M059J (cell line): ENCODE data around the gene CCDC89. TPM values are rescaled to one million over a fixed set of nuclear protein-coding genes. Genes with fewer than 3 reads are reported as not detected.
"Not testable (repeated sequence)": the region's sequence is repeated elsewhere in the genome, so short reads cannot be mapped to it uniquely, and the experiment has no call there.

Experiments used
- DNase-seq: peaks from one replicate; pipeline ENCODE4 v3.0.0-alpha.2; 2012; ENCODE audit warnings: low read depth
- total RNA-seq: library from RNA; depleted of rRNA; stranded (reverse); fragments of >200 nt; shearing (Covaris generic); gene quantifications from 2 replicates; pipeline ENCODE4 v1.2.3, GENCODE V29; 2014; rRNA removed

The CCDC89 gene
- total RNA-seq, 1 experiment from 2014 or later: 3.0 TPM

DNA sequence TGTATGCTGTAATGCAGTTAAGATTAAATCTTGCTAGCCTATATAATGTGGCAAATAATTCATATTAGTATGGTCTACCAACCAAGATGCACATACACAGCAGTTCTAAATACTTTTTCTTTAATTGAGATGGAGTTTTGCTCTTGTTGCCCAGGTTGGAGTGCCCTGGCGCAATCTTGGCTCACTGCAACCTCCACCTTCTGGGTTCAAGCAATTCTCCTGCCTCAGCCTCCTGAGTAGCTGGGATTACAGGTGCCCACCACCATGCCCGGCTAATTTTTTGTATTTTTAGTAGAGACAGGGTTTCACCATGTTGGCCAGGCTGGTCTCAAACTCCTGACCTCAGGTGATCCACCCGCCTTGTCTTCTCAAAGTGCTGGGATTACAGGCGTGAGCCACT, 31.7 kb downstream of the CCDC89 start:
- not testable (repeated sequence) for DNase-seq

DNA sequence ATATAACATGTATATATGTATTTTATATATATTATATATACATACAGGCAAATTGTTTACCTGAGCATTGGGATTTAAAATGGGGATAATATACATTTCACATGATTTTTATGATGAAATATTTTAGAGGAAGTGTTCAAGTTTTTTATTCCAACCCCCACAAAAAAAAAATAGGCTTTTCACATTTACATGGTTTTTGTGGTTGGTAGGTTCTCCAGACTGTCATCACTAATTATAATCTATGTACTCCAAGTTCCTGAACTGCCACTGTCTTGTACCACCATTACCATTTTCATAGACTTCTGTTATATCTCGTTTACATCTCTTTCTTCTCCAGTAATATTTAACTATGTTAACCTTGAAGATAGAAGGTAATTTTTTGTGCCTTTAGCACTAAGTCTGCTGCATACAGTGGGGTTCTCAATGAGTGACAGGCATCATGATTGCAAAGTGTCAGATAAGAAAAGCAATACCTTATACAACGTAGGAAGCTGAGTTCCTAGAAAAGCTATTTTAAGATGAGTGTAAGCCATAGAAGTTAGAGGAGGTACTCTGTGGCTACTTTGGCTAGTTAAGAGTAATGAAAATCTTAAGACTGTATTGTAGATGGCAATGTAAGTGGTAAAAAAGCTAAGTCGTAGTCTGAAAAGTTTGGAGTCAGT, 33.1 kb downstream of the CCDC89 start:
- DNase-seq: no peak

DNA sequence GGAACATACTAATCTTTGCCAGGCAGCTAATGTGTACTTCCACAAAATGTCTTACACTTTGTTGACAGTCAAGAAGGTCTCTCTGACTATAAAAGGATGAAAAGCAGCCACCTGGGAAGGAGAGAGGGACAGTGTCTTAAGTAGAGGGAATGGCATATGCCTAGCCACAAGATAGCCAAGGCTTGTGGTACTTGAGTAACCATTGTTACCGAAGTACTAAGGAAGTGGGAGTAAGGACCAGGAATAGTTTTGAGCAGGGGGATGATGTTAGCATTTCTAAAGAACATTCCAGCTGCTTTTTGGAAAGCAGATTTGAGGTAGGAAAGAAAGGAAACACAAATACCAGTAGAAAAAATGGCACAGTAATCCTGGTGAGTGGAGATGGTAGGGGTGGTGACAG, 34.9 kb downstream of the CCDC89 start:
- DNase-seq: no peak

DNA sequence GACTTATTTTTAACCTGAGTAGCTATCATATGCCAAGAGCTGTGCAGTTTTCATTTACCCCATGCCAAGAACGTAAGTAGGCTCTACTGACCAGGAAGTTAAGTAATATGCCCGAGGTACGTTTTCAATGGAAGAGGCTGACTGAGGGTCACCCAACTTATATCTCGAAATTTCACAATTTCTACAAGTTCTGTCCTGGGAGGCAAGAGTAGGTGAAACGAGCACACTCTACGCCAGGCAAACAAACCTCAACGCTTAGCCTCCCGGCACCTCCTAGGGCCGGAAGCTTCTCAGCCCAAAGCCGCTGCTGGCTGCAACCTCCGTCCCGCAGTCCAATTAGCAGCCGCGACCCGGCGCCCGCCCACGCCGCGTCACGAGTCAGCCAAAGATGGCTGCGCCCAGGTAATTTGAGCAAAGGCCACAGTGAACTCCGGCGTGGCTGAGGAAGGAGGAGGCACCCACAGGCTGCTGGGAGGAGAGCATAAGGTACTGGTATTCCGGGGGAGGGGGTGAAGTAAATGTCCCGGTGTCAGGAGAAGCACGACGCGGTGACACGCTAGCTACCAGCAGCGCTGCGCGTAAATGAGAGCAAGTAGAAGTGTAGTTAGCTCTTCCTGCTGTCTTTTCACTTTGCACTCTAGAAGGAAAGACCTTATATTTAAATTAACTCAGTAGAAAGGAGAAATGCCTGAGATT, 38.2 kb downstream of the CCDC89 start, which contains the start of gene TMEM126A:
Gene TMEM126A, plus strand, starts transcription at position 364 of the 696 bp plus-strand sequence. CDS start 2,289 bp downstream, outside the sequence.
- peak; percentile 86 for DNase-seq

DNA sequence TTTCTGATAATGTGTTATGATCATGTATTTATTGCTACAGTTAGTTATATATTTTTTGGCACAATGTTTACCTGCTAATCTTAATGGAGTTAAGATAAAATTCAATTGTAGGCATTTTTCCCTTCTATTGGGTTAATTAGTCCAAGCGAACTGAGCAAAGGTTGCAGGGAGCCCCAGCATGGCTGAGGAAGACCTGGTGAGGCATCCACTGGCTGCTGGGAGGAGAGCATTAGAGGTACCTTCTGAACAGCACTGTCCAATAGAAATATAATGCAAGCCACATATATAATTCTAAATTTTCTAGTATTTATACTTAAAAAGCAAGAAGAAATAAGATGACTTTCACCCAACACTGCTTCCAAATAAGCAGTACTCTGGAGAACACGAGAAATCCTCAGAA, 38.9 kb downstream of the CCDC89 start:
- DNase-seq: no peak

DNA sequence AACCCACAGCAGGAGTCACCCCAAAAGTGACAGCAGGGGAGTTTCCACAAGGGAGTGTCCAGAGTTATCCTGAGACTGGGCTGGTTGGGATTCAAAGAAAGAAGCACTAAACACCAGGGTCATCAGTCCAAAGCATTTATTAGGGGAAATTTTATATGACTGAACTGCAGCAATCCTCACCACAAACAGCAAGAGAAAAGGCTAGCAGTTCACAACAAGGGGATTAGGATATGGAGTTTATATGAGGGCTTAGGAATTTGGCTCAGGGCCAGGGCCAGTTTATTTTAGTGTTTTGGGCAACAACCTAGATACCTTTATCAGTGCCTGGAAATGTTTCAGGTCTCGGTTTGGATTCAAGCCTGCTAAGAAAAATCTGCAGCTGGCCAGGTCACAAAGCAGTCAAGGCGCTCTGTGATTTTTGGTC, 42.8 kb downstream of the CCDC89 start:
- DNase-seq: peak; percentile 69

DNA sequence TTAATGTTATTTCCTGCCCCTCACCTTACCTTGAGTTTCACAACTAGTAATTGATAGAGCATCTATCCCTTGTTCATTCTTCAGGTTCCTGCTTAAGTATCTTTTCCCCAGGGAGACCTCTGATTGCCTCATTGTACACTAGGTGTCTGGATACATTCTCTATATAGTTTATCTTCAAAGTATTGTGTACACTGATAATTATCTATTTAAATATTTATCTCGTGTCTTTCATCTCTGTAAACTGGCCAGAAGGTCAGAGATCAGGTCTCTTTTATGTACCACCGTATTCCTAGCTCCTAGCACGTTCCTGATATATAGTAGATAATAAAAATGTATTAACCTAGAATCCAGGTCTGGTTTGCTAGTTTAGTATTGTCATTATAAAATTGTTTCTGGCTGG, 51.2 kb downstream of the CCDC89 start:
- DNase-seq: no peak

Other genes with a start within 250 kb of the CCDC89 start
- 0.37 TPM in 1 of 2 replicates, not detected in the other for gene DLG2, start 58.9 kb downstream of the CCDC89 start, total RNA-seq
- 103 and 117 TPM in 2 replicates for gene TMEM126B, start 57.6 kb downstream of the CCDC89 start, total RNA-seq
- gene TMEM126A, start 38.2 kb downstream of the CCDC89 start, total RNA-seq: 42.1 and 60.3 TPM in 2 replicates
- 18.3 and 25.8 TPM in 2 replicates for gene CREBZF, start 21.1 kb downstream of the CCDC89 start, total RNA-seq
- gene SYTL2, start 124.9 kb upstream of the CCDC89 start, total RNA-seq: 46.8 and 80.3 TPM in 2 replicates
- 0.05 TPM in 1 of 2 replicates, not detected in the other for gene CCDC83, start 169.2 kb upstream of the CCDC89 start, total RNA-seq